ENCODE data around the gene NR6A1.

DNA sequence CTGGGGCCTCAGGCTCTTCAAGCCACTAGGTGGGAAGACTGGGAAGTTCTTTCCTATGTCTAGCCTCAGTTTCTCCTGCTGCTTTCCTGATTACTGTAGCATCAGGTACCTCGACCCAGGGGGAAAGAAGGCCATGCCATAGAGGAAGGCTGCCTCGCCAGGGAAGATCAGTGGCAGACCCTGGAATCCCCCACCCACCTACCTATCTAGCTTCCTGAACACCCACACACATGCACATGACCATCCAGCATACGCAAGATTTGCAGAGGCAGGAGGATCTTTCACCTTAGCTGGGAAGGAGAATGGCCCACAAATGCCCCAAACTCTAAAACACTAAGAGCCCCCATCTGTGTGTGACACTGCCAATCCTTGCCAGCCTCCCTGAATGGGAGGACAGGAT, 271.9 kb downstream of the NR6A1 start:
- TF ChIP-seq EZH2 (IDR thresholded peaks at IDR 0.05; ENCODE audit: insufficient read depth, poor library complexity, severe bottlenecking) (no peak), EZH2phosphoT487 (IDR thresholded peaks at IDR 0.05; ENCODE audit: insufficient read depth, low read depth) (no peak)
